GM23338 (cell line): Measurements from ENCODE around the gene KCNT2. TPM values are rescaled to one million over a fixed set of nuclear protein-coding genes. Genes with fewer than 3 reads are reported as not detected.

Experiments
- ATAC-seq: fragments of 200-7000 bp; cut with Tn5 transposase; 3 replicates; pipeline ENCODE4 v1.9.1; 2020
- DNase-seq: peaks from one replicate; pipeline ENCODE4 v3.0.0-alpha.2; 2015; ENCODE audit warnings: low spot score
- H2AFZ ChIP-seq: fragments of 200-600 bp; sonication (generic); 2 replicates; pipeline ENCODE4 v1.8.0; 2016; ENCODE audit warnings: antibody characterized with exemption, mild to moderate bottlenecking, moderate library complexity
- H3F3A ChIP-seq: fragments of 200-600 bp; sonication (generic); replicated peaks from 2 replicates; pipeline ENCODE4 v1.8.0; 2017; ENCODE audit warnings: antibody characterized with exemption, mixed run types, low read depth
- H3K27ac ChIP-seq: fragments of 200-600 bp; sonication (generic); 2 replicates; pipeline ENCODE4 v1.6.1; 2016; ENCODE audit warnings: low read depth
- H3K27me3 ChIP-seq: fragments of 200-600 bp; sonication (generic); 2 replicates; pipeline ENCODE4 v1.8.0; 2016; ENCODE audit warnings: mild to moderate bottlenecking, mixed run types, moderate library complexity; ENCODE audit not compliant: insufficient read depth
- H3K36me3 ChIP-seq: fragments of 200-600 bp; sonication (generic); 2 replicates; pipeline ENCODE4 v1.8.0; 2016; ENCODE audit warnings: mild to moderate bottlenecking; ENCODE audit not compliant: insufficient read depth
- H3K4me1 ChIP-seq: fragments of 200-600 bp; sonication (generic); 2 replicates; pipeline ENCODE4 v1.8.0; 2016; ENCODE audit warnings: mild to moderate bottlenecking, moderate library complexity; ENCODE audit not compliant: insufficient read depth
- H3K4me2 ChIP-seq: fragments of 200-600 bp; sonication (generic); 2 replicates; pipeline ENCODE4 v1.7.1; 2017; ENCODE audit warnings: mixed run types
- H3K4me3 ChIP-seq: fragments of 200-600 bp; sonication (generic); 2 replicates; pipeline ENCODE4 v1.6.1; 2016; ENCODE audit warnings: mixed run types
- H3K79me2 ChIP-seq: fragments of 200-600 bp; sonication (generic); replicated peaks from 2 replicates; pipeline ENCODE4 v1.8.0; 2017; ENCODE audit warnings: mild to moderate bottlenecking; ENCODE audit not compliant: insufficient read depth
- H3K9me2 ChIP-seq: fragments of 200-600 bp; sonication (generic); 2 replicates; pipeline ENCODE4 v1.8.0; 2017; ENCODE audit not compliant: insufficient read depth
- H4K20me1 ChIP-seq: fragments of 200-600 bp; sonication (generic); replicated peaks from 2 replicates; pipeline ENCODE4 v1.8.0; 2017; ENCODE audit warnings: mild to moderate bottlenecking; ENCODE audit not compliant: insufficient read depth
- H3K27ac Mint-ChIP-seq: 2 replicates; pipeline ENCODE4 v1.8.0; 2020; ENCODE audit warnings: inconsistent platforms, mild to moderate bottlenecking, moderate library complexity, mixed read lengths
- H3K27me3 Mint-ChIP-seq: 3 replicates; pipeline ENCODE4 v1.8.0; 2022; ENCODE audit warnings: low read depth, mild to moderate bottlenecking, moderate library complexity, mixed read lengths, inconsistent platforms; ENCODE audit not compliant: insufficient read depth, poor library complexity
- H3K36me3 Mint-ChIP-seq: 3 replicates; pipeline ENCODE4 v1.8.0; 2021; ENCODE audit warnings: low read depth, mild to moderate bottlenecking, inconsistent platforms, moderate library complexity, mixed read lengths
- H3K4me1 Mint-ChIP-seq: 3 replicates; pipeline ENCODE4 v1.8.0; 2020; ENCODE audit warnings: mild to moderate bottlenecking, inconsistent platforms, mixed read lengths
- H3K4me3 Mint-ChIP-seq: 3 replicates; pipeline ENCODE4 v1.8.0; 2021; ENCODE audit warnings: moderate library complexity, mild to moderate bottlenecking, inconsistent platforms, mixed read lengths
- H3K9me3 Mint-ChIP-seq: 3 replicates; pipeline ENCODE4 v1.8.0; 2020; ENCODE audit warnings: moderate library complexity, mild to moderate bottlenecking, inconsistent platforms, mixed read lengths
- CREB1 ChIP-seq: fragments of 250-450 bp; sonication (Bioruptor Pico); IDR thresholded peaks from 2 replicates; pipeline ENCODE4 v1.5.0; 2020; ENCODE audit warnings: low read depth, mild to moderate bottlenecking, moderate library complexity
- EZH2 ChIP-seq: fragments of 200-600 bp; sonication (generic); IDR thresholded peaks from one replicate; pipeline ENCODE4 v1.8.0; 2017; ENCODE audit warnings: antibody characterized with exemption, mild to moderate bottlenecking, low read depth; ENCODE audit not compliant: unreplicated experiment
- EZH2phosphoT487 ChIP-seq: fragments of 200-600 bp; sonication (generic); IDR thresholded peaks from one replicate; pipeline ENCODE4 v1.8.1; 2018; ENCODE audit warnings: antibody characterized with exemption; ENCODE audit not compliant: unreplicated experiment
- JUNB ChIP-seq: IDR thresholded peaks from one replicate; pipeline ENCODE4 v1.6.1; 2016; ENCODE audit warnings: antibody characterized with exemption; ENCODE audit not compliant: unreplicated experiment
- NANOG ChIP-seq: IDR thresholded peaks from 2 replicates; pipeline ENCODE4 v1.6.1; 2016; ENCODE audit warnings: antibody characterized with exemption, borderline replicate concordance
- POLR2AphosphoS5 ChIP-seq: IDR thresholded peaks from 2 replicates; pipeline ENCODE4 v1.6.1; 2016; ENCODE audit warnings: antibody characterized with exemption, low read depth
- STAT1 ChIP-seq: IDR thresholded peaks from one replicate; pipeline ENCODE4 v1.6.1; 2016; ENCODE audit warnings: antibody characterized with exemption; ENCODE audit not compliant: unreplicated experiment
- ZNF114 ChIP-seq: fragments of 250-450 bp; sonication (Bioruptor Pico); IDR thresholded peaks from 2 replicates; pipeline ENCODE4 v1.5.0; 2020; ENCODE audit warnings: mild to moderate bottlenecking, moderate library complexity
- ZNF331 ChIP-seq: fragments of 250-450 bp; sonication (Bioruptor Pico); IDR thresholded peaks from 2 replicates; pipeline ENCODE4 v1.5.0; 2020; ENCODE audit warnings: low read depth, mild to moderate bottlenecking, moderate library complexity
- polyA plus RNA-seq: library from polyadenylated mRNA; unstranded; fragments of >200 nt; fragmentation: Nextera tagmentation; extraction: Ambion mirVana; gene quantifications from 2 replicates; pipeline ENCODE4 v1.2.1, GENCODE V29; 2016
- total RNA-seq: library from RNA; depleted of rRNA; stranded (reverse); fragments of >200 nt; shearing (Covaris generic); gene quantifications from 2 replicates; pipeline ENCODE4 v1.2.3, GENCODE V29; 2014
- TF ChIP-seq, protein P1 (sequence below): IDR thresholded peaks from 2 replicates; pipeline ENCODE4 v1.6.1; 2016; ENCODE audit warnings: antibody characterized with exemption
- TF ChIP-seq, protein P2 (sequence below), 2 experiments: fragments of 200-600 bp in 1 of 2; sonication (generic) in 1 of 2; conservative IDR thresholded peaks; 2 replicates each; pipeline versions ENCODE4 v1.5.1 to v1.6.1; 2016 to 2017; ENCODE audit warnings: antibody characterized with exemption in 2 of 2, low read depth in 2 of 2, mild to moderate bottlenecking in 2 of 2, moderate library complexity in 1 of 2
- TF ChIP-seq, protein P3 (sequence below): IDR thresholded peaks from one replicate; pipeline ENCODE4 v1.6.1; 2018; ENCODE audit warnings: antibody characterized with exemption; ENCODE audit not compliant: unreplicated experiment

The KCNT2 gene
- total and polyA plus RNA-seq, 2 experiments from 2014 or later, result 5.4 to 13.4 TPM

DNA sequence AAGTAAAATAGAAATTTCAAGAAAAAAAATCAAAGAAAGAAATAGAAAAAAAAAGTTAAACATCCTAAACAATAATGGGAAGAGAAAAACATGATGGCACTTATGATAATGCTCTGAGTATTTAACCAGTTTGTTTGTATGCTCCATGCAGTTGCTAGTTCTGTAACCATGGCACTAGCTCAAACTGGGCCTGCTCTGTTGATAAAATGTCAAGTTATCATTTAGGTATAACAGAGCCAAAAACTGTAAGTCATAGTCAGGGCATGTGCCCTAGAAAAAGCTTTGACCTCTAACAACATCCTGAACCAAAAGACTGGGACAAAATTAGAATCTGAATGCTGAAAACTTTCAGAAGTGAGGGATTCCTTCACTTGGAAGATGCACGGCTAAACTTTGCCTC is 148.9 kb downstream of the KCNT2 start:
- Mint-ChIP-seq H3K4me1 (peaks cover 15% of the 10 kb centered on the region), H3K9me3 (no peaks in the 10 kb centered on the region), H3K36me3 (no peaks in the 10 kb centered on the region; the same call in 2 of the 3 replicates), H3K27me3 (peaks cover 2% of the 10 kb centered on the region), H3K27ac (no peak overlapping the region; the same call in 1 of the 2 replicates), H3K4me3 (no peak overlapping the region)
- Histone ChIP-seq H3K4me2 (no peak overlapping the region), H3K27me3 (no peaks in the 10 kb centered on the region), H3K79me2 (no peaks in the 10 kb centered on the region), H3K27ac (no peak overlapping the region), H3K4me3 (no peak overlapping the region), H3F3A (no peaks in the 10 kb centered on the region), H3K4me1 (no peaks in the 10 kb centered on the region; the same call in 1 of the 2 replicates), H3K36me3 (no peaks in the 10 kb centered on the region), H2AFZ (no peak overlapping the region), H3K9me2 (no peaks in the 10 kb centered on the region), H4K20me1 (no peaks in the 10 kb centered on the region)
- TF ChIP-seq JUNB, result no peak
- no peak for TF ChIP-seq CREB1
- no peak for TF ChIP-seq ZNF331 (CRISPR knock-in tag)
- TF ChIP-seq POLR2AphosphoS5, result no peak
- TF ChIP-seq, protein P1, sequence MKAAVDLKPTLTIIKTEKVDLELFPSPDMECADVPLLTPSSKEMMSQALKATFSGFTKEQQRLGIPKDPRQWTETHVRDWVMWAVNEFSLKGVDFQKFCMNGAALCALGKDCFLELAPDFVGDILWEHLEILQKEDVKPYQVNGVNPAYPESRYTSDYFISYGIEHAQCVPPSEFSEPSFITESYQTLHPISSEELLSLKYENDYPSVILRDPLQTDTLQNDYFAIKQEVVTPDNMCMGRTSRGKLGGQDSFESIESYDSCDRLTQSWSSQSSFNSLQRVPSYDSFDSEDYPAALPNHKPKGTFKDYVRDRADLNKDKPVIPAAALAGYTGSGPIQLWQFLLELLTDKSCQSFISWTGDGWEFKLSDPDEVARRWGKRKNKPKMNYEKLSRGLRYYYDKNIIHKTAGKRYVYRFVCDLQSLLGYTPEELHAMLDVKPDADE, result no peak
- TF ChIP-seq, protein P2, sequence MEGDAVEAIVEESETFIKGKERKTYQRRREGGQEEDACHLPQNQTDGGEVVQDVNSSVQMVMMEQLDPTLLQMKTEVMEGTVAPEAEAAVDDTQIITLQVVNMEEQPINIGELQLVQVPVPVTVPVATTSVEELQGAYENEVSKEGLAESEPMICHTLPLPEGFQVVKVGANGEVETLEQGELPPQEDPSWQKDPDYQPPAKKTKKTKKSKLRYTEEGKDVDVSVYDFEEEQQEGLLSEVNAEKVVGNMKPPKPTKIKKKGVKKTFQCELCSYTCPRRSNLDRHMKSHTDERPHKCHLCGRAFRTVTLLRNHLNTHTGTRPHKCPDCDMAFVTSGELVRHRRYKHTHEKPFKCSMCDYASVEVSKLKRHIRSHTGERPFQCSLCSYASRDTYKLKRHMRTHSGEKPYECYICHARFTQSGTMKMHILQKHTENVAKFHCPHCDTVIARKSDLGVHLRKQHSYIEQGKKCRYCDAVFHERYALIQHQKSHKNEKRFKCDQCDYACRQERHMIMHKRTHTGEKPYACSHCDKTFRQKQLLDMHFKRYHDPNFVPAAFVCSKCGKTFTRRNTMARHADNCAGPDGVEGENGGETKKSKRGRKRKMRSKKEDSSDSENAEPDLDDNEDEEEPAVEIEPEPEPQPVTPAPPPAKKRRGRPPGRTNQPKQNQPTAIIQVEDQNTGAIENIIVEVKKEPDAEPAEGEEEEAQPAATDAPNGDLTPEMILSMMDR (conservative IDR thresholded peaks at IDR 0.05; ENCODE audit: low read depth in 2 of 2), result no peak
- TF ChIP-seq, protein P3, sequence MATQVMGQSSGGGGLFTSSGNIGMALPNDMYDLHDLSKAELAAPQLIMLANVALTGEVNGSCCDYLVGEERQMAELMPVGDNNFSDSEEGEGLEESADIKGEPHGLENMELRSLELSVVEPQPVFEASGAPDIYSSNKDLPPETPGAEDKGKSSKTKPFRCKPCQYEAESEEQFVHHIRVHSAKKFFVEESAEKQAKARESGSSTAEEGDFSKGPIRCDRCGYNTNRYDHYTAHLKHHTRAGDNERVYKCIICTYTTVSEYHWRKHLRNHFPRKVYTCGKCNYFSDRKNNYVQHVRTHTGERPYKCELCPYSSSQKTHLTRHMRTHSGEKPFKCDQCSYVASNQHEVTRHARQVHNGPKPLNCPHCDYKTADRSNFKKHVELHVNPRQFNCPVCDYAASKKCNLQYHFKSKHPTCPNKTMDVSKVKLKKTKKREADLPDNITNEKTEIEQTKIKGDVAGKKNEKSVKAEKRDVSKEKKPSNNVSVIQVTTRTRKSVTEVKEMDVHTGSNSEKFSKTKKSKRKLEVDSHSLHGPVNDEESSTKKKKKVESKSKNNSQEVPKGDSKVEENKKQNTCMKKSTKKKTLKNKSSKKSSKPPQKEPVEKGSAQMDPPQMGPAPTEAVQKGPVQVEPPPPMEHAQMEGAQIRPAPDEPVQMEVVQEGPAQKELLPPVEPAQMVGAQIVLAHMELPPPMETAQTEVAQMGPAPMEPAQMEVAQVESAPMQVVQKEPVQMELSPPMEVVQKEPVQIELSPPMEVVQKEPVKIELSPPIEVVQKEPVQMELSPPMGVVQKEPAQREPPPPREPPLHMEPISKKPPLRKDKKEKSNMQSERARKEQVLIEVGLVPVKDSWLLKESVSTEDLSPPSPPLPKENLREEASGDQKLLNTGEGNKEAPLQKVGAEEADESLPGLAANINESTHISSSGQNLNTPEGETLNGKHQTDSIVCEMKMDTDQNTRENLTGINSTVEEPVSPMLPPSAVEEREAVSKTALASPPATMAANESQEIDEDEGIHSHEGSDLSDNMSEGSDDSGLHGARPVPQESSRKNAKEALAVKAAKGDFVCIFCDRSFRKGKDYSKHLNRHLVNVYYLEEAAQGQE, result no peak
- no peak for TF ChIP-seq STAT1
- no peak for TF ChIP-seq ZNF114 (CRISPR knock-in tag)
- ATAC-seq, result no peak
- DNase-seq, result no peak

DNA sequence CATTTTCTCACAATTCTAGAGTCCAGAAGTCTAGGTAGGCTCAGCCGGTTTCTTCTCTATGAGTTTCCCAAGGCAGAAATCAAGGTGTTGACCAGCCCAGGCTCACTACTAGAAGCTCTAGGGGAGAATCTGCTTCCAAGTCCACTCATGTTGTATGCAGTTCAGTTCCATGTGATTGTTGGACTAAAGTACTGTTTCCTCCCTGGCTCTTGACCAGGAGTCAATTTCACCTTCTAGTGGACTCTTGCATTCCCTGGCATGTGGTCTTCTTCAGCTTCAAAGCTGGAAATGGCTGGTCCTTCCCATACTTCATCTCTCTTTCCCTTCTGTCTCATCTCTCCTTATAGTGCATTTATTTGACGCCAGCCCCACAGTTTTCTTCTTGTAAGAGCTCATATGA is 153.4 kb downstream of the KCNT2 start:
- DNase-seq, result no peak
- peaks cover 5% of the 10 kb centered on the region for H3K27me3 Mint-ChIP-seq
- Histone ChIP-seq H4K20me1 (no peaks in the 10 kb centered on the region), H3K27me3 (no peaks in the 10 kb centered on the region), H3K4me1 (peaks cover 26% of the 10 kb centered on the region), H3K4me2 (no peak overlapping the region), H3K79me2 (no peaks in the 10 kb centered on the region), H3F3A (no peaks in the 10 kb centered on the region), H3K9me2 (no peaks in the 10 kb centered on the region), H3K27ac (no peak overlapping the region), H3K36me3 (no peaks in the 10 kb centered on the region), H2AFZ (no peak overlapping the region), H3K4me3 (no peak overlapping the region)
- H3K4me3 Mint-ChIP-seq, result no peak overlapping the region
- peaks cover 37% of the 10 kb centered on the region for H3K4me1 Mint-ChIP-seq
- no peak overlapping the region for H3K27ac Mint-ChIP-seq
- ATAC-seq, result no peak
- no peaks in the 10 kb centered on the region for H3K9me3 Mint-ChIP-seq
- no peaks in the 10 kb centered on the region for H3K36me3 Mint-ChIP-seq
- TF ChIP-seq EZH2phosphoT487 (no peak), STAT1 (no peak), ZNF331 (CRISPR knock-in tag) (no peak), EZH2 (no peak), NANOG (no peak), ZNF114 (CRISPR knock-in tag) (no peak)
- TF ChIP-seq, protein P2 (conservative IDR thresholded peaks at IDR 0.05; ENCODE audit: low read depth in 2 of 2), result no peak
- TF ChIP-seq, protein P1, result no peak
